H1 (cell line): ENCODE results near the gene ARHGAP42. TPM values are rescaled to one million over a fixed set of nuclear protein-coding genes. Genes with fewer than 3 reads are reported as not detected.

Experiments
- HDAC6 ChIP-seq: IDR thresholded peaks from one replicate; pipeline ENCODE4 v1.7.1; 2012; ENCODE audit warnings: low read depth, mild to moderate bottlenecking, inconsistent platforms, low read length, moderate library complexity
- polyA plus RNA-seq, 7 experiments: library from polyadenylated mRNA; depleted of rRNA in 3 of 7; stranded (reverse) in 5 of 7; unstranded in 2 of 7; fragments of >200 nt in 5 of 7; fragments of 200-250 nt in 2 of 7; gene quantifications; 1 replicate in 5 of 7; 2 replicates in 1 of 7; 4 replicates in 1 of 7; pipeline versions ENCODE4 v1.2.1 to v1.2.3, GENCODE V29; 2011 to 2013; ENCODE audit warnings: missing spikeins in 2 of 7, mixed read lengths in 2 of 7
- total RNA-seq: library from RNA; stranded (reverse); fragmentation: NEBNext Ultra II Directional; extraction: Animal tissue kit (Norgen Biotek cat#: 25700); gene quantifications from 2 replicates; pipeline ENCODE4 v1.2.1, GENCODE V29; 2021

The ARHGAP42 gene
- total and polyA plus RNA-seq, 2 of the 8 experiments (the other 6 are each of a cell fraction or from before 2014, with no cell fraction given) = 22.2 to 33.5 TPM

DNA sequence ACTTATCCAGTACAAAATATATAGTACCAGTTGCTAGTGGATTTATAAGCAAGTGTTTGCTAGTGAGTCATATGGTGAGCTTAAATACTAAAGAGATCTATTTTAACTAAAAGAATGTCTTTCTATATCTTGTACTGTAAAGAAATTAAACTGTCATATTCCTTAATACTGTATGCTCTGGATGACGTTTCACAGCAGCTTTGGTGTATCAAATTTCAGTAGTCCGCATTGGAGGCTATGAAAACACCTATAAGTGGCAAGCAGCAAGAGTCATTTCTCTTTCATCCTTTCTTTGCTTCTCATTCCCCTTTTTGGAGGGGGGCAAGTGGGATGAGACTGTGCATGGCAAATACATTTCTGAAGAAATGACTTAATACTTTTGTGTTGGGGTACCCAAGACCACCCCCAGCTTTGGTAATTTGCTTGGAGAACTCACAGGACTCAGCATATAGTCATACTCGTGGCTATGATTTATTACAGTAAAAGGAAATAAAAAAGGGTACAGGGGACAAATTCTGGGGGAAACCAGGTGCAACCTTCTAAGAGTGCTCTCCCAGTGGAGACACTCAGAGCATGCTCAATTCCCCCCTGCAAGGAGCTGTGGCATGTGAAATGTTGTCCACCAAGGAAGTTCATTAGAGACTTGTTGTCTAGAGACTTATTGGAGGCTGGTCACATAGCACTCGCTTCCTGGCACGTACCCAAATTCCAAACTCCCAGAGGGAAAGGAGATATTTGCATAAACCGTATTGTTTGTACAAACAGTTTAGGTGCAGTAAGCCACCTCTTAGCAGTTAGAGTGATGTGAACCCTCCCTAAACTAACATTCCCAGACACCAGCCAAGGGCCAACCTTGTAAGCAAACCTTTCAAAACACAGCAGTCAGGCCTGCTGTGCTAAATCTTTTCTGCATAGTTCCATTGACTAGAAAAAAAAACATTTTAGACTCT, 231.7 kb downstream of the ARHGAP42 start (continued):
- TF ChIP-seq HDAC6 = no peak
- TF ChIP-seq, all 59 proteins: peak for 0
